ENCODE results near the gene ZNF275. TPM values are rescaled to one million over a fixed set of nuclear protein-coding genes. Genes with fewer than 3 reads are reported as not detected.
"Not testable (repeated sequence)": the region's sequence is repeated elsewhere in the genome, so short reads cannot be mapped to it uniquely, and the experiment has no call there.

The ZNF275 gene
- total RNA-seq, 1 donor from 2014 or later, result 13.8 TPM

GRCh38 chrX:153318811-153319210, 15.1 kb upstream of the ZNF275 start:
- no peak for DNase-seq (ENCODE audit: low spot score)

DNA sequence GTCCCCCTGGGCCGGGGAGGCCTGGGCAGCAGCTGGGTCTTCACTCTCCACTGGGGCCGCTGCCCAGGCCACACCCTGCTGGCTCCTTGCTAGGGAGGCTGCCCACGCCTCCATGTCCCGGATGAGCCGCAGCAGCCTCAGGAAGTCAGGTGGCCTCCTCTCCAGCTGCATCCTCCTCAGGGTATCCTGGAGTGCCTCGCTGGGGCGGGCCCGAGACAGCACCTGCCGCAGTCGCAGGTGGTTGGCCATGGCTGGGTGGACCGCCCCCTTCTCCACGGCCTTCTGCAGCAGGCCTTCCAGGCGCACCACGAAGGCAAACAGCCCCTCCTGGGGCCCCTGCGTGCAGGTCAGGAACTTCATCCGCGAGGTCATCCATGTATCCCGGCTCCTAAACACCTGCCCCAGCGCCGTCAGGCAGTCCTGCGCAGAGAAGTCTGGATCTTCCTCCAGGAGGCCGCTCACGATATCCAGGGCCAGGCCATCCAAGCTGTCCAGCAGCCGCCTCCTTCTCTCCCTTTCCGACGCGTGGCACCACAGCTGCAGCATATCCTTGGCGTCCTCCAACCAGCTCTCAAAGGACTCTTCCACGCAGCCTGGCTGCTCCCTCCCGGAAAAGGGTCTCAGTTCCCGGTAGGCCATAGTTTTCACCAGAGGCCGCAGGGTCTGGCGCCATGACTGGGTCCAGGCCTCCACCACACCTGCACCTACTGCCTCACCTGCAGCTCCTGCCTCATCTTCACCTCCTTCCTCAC, 14.5 kb upstream of the ZNF275 start:
- DNase-seq (ENCODE audit: low spot score), result no peak

GRCh38 chrX:153320047-153320443, 13.9 kb upstream of the ZNF275 start:
- not testable (repeated sequence) for DNase-seq (ENCODE audit: low spot score)

GRCh38 chrX:153320555-153321184, 13.3 kb upstream of the ZNF275 start:
- no peak for DNase-seq (ENCODE audit: low spot score)

DNA sequence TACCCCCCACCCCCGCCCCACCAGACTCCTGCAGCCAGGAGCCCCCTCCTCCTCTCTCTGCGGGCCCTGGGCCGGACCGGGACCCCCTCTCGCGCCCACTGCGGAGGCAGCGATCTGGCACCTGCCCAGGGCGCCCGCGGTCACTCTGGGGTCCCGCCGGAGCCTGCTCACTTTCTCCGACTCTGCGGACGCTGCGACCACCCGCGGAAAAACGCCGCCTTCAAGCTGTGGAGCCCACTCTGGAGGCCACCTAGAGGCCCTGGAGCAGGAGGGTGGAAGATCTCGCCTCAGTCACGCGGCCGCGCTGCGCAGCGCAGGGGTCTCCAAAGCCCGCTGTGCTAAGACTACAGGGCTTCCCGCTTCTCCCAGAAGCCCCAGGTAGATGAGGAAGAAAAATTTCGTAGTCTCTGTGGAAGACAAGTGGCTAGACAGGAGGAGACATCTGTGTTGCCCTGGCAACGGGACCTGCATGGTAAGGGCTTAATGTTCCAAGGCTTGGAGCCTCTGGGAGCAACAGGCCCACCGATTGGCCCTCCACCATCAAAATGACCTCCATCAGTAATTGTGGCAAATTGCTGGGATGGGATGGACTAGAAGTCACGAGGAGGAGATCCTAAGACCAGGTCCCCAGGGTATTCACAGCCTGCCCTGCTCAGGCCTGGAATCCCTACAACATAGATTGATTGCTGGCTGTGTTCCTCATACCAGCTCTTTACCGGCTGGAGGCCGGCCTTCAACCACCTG, 12.4 kb upstream of the ZNF275 start, which contains the start of gene PNMA6F:
PNMA6F (minus strand) TSS at position 387 of the 744 bp plus-strand sequence. CDS start 1,093 bp downstream, outside the sequence.
- no peak for DNase-seq (ENCODE audit: low spot score)

- no peak for DNase-seq (ENCODE audit: low spot score)
Measured at GRCh38 chrX:153327561-153327960, 6.4 kb upstream of the ZNF275 start.

DNA sequence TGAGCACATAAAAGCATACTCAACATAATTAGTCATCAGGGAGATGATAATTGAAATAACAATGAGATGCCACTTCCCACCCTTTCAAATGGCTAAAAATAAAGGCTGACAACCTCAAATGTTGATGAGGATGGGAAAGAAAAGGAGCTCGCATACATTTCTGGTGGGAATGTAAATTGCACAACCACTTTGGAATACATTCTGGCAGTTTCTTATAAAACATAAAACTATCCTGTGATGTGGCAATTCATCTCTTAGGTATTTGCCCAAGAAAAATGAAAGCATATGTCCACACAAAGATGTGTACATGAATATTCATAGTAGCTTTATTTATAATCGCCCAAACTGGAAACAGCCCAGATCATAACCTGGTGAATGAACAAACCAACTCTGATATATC, 687 bp upstream of the ZNF275 start:
- no peak for DNase-seq (ENCODE audit: low spot score)

DNA sequence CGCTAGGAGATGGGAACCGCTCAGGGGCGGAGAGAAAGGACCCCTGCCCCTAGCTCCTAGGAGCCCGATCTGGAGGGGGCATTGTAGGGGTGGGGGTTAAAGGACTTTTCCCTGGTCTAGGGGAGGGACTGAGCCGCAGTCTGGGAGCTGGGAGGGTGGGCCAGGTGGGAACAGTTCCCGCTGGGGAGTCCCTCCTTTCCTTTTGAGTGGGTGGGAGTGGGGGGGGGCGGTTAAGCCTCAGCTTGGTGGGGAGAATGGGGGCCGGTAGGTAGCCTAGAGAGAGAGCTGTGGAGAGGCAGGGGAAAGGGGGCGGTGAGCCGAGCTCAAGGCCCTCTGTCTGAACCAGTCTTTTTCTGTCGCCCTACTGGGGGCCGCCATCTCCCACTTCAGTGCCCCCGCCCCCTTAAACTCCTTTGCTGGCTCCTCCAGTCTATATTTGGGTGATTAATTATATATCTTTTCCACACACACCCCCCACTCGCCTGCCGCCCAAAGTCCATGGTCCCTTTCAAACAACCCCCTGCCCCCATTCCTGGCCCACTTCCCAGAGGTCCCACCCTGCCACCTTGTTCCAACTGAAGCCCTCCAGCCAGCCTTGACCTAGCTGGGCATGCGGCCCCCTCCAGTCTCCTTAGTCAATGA, 822 bp downstream of the ZNF275 start:
- no peak for DNase-seq (ENCODE audit: low spot score)

GRCh38 chrX:153336121-153336894, 2.4 kb downstream of the ZNF275 start:
- DNase-seq (ENCODE audit: low spot score), result no peak

GRCh38 chrX:153336988-153337387, 3.0 kb downstream of the ZNF275 start:
- no peak for DNase-seq (ENCODE audit: low spot score)

- no peak for DNase-seq (ENCODE audit: low spot score)
Measured at GRCh38 chrX:153338836-153339235, 4.9 kb downstream of the ZNF275 start.

DNA sequence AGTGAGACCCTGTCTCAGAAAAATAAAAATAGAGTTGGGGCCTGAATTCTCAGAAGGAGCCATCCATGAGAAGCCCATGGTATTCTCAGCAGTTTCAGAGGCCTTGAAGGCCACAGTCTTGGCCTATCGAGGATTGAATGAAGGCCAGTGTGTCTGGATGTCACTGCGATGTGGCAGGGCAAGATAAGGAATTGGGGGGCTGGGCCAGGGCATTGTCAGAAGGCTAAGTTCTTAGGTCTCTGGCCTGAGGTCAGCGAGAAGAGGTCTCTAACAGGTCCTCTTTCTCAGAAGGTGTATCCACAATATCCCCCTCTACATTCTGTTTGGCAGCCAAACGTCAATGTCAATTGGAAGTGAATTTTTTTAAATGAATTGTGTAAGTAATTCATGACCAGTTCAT, 5.7 kb downstream of the ZNF275 start:
- no peak for DNase-seq (ENCODE audit: low spot score)

GRCh38 chrX:153340111-153340510, 6.2 kb downstream of the ZNF275 start:
- DNase-seq (ENCODE audit: low spot score), result no peak

- DNase-seq (ENCODE audit: low spot score), result no peak
Measured at GRCh38 chrX:153342762-153343558, 9.0 kb downstream of the ZNF275 start.

GRCh38 chrX:153343674-153344073, 9.7 kb downstream of the ZNF275 start:
- DNase-seq (ENCODE audit: low spot score), result no peak

DNA sequence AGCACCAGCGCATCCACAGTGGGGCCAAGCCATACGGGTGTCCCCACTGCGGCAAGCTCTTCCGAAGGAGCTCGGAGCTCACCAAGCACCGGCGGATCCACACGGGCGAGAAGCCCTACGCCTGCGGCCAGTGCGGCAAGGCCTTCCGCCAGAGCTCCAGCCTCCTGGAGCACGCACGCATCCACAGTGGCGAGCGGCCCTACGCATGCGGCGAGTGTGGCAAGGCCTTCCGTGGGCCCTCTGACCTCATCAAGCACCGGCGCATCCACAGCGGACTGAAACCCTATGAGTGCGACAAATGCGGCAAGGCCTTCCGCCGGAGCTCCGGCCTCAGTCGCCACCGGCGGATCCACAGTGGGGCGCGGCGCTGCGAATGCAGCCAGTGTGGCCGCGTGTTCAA, 13.6 kb downstream of the ZNF275 start:
- no peak for DNase-seq (ENCODE audit: low spot score)

DNA sequence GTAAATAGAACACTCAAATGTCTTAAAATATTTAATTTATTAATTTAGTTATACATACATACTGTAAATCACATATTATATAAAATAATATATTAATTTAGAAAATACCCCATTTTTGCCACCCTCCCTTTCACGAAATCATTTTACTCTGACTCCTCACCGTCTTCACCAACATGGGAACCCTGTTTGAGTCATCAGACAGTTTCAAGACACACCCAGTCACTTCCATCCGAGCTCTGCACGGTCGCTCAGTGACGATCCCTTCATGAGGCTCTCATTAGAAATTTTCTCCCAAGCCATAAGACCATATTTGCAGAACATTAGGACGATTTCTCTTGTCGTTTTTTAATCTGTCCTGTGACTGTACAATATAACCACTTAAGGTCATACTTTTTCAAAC, 14.5 kb downstream of the ZNF275 start:
- DNase-seq (ENCODE audit: low spot score), result no peak

DNA sequence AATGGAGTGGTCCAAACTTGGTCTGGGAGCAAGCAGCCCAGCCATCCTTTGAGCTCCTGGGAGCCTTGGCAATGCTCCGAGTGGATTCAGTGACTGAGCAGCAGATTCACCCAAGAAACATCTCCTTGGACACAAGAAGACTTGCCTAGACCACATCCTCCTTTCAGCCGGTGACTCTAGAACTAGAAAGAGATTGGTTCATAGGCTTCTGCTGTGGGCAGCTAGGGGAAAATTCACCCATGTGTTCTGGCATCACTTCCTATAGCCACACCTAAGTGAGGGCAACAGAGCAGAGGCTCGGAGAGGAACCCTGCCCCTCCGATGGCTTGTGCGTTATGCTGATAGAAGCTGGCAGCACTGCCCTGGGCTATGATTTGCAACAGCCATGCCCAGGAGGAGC, 16.0 kb downstream of the ZNF275 start:
- DNase-seq (ENCODE audit: low spot score), result no peak

- no peak for DNase-seq (ENCODE audit: low spot score)
Measured at GRCh38 chrX:153351981-153352380, 18.0 kb downstream of the ZNF275 start.

DNA sequence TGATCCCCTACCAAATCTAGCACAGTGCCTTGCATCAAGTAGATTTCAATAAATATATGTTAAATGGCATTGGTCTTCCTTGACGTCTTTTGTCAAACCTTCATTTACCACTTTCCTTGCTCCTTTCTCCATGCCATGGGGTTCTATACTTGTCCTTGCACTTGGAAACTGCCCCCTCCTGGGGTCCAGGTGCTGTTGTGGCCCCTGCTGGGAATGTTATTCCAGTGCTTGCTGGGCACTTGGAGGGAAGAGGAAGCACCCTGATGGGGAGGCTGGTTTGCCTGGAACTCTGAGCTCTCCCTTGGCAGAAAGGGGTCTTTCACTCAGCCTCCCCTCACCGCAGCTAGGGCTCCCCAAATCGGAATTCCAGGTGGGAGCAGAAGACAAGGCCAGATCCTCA, 18.9 kb downstream of the ZNF275 start:
- DNase-seq (ENCODE audit: low spot score), result no peak

DNA sequence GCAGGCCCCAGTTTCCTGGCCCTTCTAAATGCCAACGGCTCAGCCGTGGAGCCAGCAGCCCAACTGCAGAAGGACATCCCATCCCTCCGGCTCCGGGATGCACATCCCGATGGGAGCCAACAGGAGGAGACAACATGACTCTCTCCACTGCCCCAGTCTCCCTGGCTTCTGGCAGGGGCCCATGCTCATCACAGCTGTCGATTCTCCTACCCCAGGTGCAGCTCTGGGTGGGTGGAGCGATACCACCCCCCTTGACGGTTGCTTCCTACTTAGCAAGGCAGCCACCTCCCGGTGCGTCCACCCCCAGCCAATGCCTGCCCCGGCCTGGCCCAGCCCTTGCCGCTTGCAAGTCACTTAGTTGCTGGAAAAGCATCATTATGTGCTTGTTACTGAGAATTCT, 19.5 kb downstream of the ZNF275 start:
- DNase-seq (ENCODE audit: low spot score), result no peak
